ENCODE data around the gene SPOPL. TPM values are rescaled to one million over a fixed set of nuclear protein-coding genes. Genes with fewer than 3 reads are reported as not detected.
"Not testable (repeated sequence)": the region's sequence is repeated elsewhere in the genome, so short reads cannot be mapped to it uniquely, and the experiment has no call there.

The SPOPL gene
- total and polyA plus RNA-seq, 2 donors (not counting 1 experiment from before 2014, with no cell fraction given), result 11.5 to 15.2 TPM

GRCh38 chr2:138476940-138477339 is 24.6 kb upstream of the SPOPL start:
- H2AFZ ChIP-seq (ENCODE audit: low read length), result no peak overlapping the region
- TF ChIP-seq CTCF (conservative IDR thresholded peaks at IDR 0.05 in 1 of 2, IDR thresholded peaks at IDR 0.05 in 1 of 2; ENCODE audit: low read depth in 1 of 2, low read length in 2 of 2) (no peak), EZH2 (IDR thresholded peaks at IDR 0.05; ENCODE audit: low read length, missing control alignments) (no peak)
- no peaks in the 10 kb centered on the region for H3K36me3 ChIP-seq (ENCODE audit: control insufficient read depth, insufficient read depth, low read length)
- no peak overlapping the region for H3K4me2 ChIP-seq (ENCODE audit: extremely low read depth, insufficient read depth, low read length)
- H3K79me2 ChIP-seq (ENCODE audit: control insufficient read depth, insufficient read depth, low read length), result no peaks in the 10 kb centered on the region
- no peaks in the 10 kb centered on the region for H4K20me1 ChIP-seq (ENCODE audit: control insufficient read depth, extremely low read depth, insufficient read depth, low read length)
- no peaks in the 10 kb centered on the region for H3K9me3 ChIP-seq (ENCODE audit: control insufficient read depth, insufficient read depth, low read depth, low read length)
- no peak overlapping the region for H3K27ac ChIP-seq (ENCODE audit: insufficient read depth, low read length)
- H3K27me3 ChIP-seq (ENCODE audit: control insufficient read depth, insufficient read depth, low read length), result no peaks in the 10 kb centered on the region
- no peak overlapping the region for H3K9ac ChIP-seq (ENCODE audit: insufficient read depth, low read length)
- DNase-seq (ENCODE audit: low read depth in 2 of 2), result no peak
- no peaks in the 10 kb centered on the region for H3K4me1 ChIP-seq (ENCODE audit: control insufficient read depth, extremely low read depth, insufficient read depth, low read length)
- no peak overlapping the region for H3K4me3 ChIP-seq (replicated peaks in 1 of 4; ENCODE audit: control extremely low read depth in 1 of 4, insufficient read depth in 1 of 4, low read depth in 3 of 4, low read length in 4 of 4)

DNA sequence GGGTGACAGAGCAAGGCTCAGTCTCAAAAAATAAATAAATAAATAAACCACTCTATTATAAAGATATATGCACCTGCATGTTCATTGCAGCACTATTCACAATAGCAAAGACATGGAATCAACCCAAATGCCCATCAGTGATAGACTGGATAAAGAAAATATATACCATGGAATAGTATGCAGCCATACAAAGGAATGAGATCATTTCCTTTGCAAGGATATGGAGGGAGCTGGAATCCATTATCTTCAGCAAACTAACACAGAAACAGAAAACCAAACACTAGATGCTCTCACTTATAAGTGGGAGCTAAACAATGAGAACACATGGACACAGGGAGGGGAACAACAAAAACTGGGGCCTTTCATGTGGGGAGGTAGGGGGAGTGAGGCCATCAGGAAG is 18.8 kb upstream of the SPOPL start:
- not testable (repeated sequence) for H3K36me3 ChIP-seq (ENCODE audit: control insufficient read depth, insufficient read depth, low read length); H3K4me1 ChIP-seq (ENCODE audit: control insufficient read depth, extremely low read depth, insufficient read depth, low read length); H3K4me2 ChIP-seq (ENCODE audit: extremely low read depth, insufficient read depth, low read length); H4K20me1 ChIP-seq (ENCODE audit: control insufficient read depth, extremely low read depth, insufficient read depth, low read length); DNase-seq (ENCODE audit: low read depth in 2 of 2); H2AFZ ChIP-seq (ENCODE audit: low read length); H3K27me3 ChIP-seq (ENCODE audit: control insufficient read depth, insufficient read depth, low read length); H3K79me2 ChIP-seq (ENCODE audit: control insufficient read depth, insufficient read depth, low read length); H3K4me3 ChIP-seq (replicated peaks in 1 of 4; ENCODE audit: control extremely low read depth in 1 of 4, insufficient read depth in 1 of 4, low read depth in 3 of 4, low read length in 4 of 4); H3K9ac ChIP-seq (ENCODE audit: insufficient read depth, low read length); H3K9me3 ChIP-seq (ENCODE audit: control insufficient read depth, insufficient read depth, low read depth, low read length); H3K27ac ChIP-seq (ENCODE audit: insufficient read depth, low read length)

DNA sequence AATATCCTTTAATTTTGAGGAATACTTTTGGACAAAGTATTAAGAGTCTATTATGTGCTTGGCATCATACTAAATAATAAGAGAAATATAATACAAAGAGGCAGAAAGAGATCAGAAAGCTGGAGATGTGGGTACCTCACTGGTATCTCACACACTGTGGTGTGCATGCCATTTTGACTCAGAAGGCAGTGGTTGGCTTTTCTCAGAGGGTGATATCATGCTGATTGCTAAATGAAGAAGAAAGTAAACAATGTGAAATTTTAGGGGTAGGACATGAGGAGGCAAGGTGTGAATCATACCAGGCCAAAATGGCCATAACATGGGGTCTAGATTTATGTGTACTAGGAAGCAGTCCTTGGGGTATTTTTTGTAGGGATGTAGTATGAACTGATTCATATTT is 16.6 kb upstream of the SPOPL start:
- Histone ChIP-seq H3K27ac (ENCODE audit: insufficient read depth, low read length) (no peak overlapping the region), H3K27me3 (ENCODE audit: control insufficient read depth, insufficient read depth, low read length) (no peaks in the 10 kb centered on the region), H4K20me1 (ENCODE audit: control insufficient read depth, extremely low read depth, insufficient read depth, low read length) (no peaks in the 10 kb centered on the region), H3K4me2 (ENCODE audit: extremely low read depth, insufficient read depth, low read length) (no peak overlapping the region), H3K9me3 (ENCODE audit: control insufficient read depth, insufficient read depth, low read depth, low read length) (no peaks in the 10 kb centered on the region), H3K79me2 (ENCODE audit: control insufficient read depth, insufficient read depth, low read length) (no peaks in the 10 kb centered on the region), H3K9ac (ENCODE audit: insufficient read depth, low read length) (no peak overlapping the region), H3K36me3 (ENCODE audit: control insufficient read depth, insufficient read depth, low read length) (no peaks in the 10 kb centered on the region), H3K4me3 (replicated peaks in 1 of 4; ENCODE audit: control extremely low read depth in 1 of 4, insufficient read depth in 1 of 4, low read depth in 3 of 4, low read length in 4 of 4) (no peak overlapping the region), H3K4me1 (ENCODE audit: control insufficient read depth, extremely low read depth, insufficient read depth, low read length) (no peaks in the 10 kb centered on the region), H2AFZ (ENCODE audit: low read length) (no peak overlapping the region)
- TF ChIP-seq CTCF (conservative IDR thresholded peaks at IDR 0.05 in 1 of 2, IDR thresholded peaks at IDR 0.05 in 1 of 2; ENCODE audit: low read depth in 1 of 2, low read length in 2 of 2) (no peak), EZH2 (IDR thresholded peaks at IDR 0.05; ENCODE audit: low read length, missing control alignments) (no peak)
- DNase-seq (ENCODE audit: low read depth in 2 of 2), result no peak

Data from fibroblast of lung (primary cell).